Upper lobe of right lung (tissue), 1 donor: Measurements from ENCODE around the gene TMEM61. TPM values are rescaled to one million over a fixed set of nuclear protein-coding genes. Genes with fewer than 3 reads are reported as not detected.

Experiments used
- ATAC-seq: fragments of 200-7000 bp; cut with Tn5 transposase; one replicate; pipeline ENCODE4 v1.9.1; 2020; ENCODE audit warnings: mild to moderate bottlenecking, moderate library complexity
- DNase-seq: peaks from one replicate; pipeline ENCODE4 v3.0.0-alpha.2; 2020
- H3K27ac ChIP-seq: fragments of 200-600 bp; one replicate; pipeline ENCODE4 v1.8.0; 2022
- H3K27me3 ChIP-seq: fragments of 200-600 bp; one replicate; pipeline ENCODE4 v1.8.0; 2022; ENCODE audit warnings: mild to moderate bottlenecking
- H3K36me3 ChIP-seq: fragments of 200-600 bp; one replicate; pipeline ENCODE4 v1.8.0; 2022
- H3K4me1 ChIP-seq: fragments of 200-600 bp; one replicate; pipeline ENCODE4 v1.8.0; 2022
- H3K4me3 ChIP-seq: fragments of 200-600 bp; one replicate; pipeline ENCODE4 v1.8.0; 2022; ENCODE audit warnings: mild to moderate bottlenecking
- H3K9me3 ChIP-seq: fragments of 200-600 bp; one replicate; pipeline ENCODE4 v1.8.0; 2022
- CTCF ChIP-seq: fragments of 200-600 bp; IDR thresholded peaks from one replicate; pipeline ENCODE4 v1.8.0; 2022; ENCODE audit warnings: antibody characterized with exemption
- intact Hi-C: fragments of 100-400 bp; cut with DNase I; formaldehyde crosslinking; loops from one replicate; pipeline ENCODE4 v1.11.0; 2022
- total RNA-seq: library from RNA; stranded (reverse); fragmentation: NEBNext Ultra II Directional; extraction: Animal tissue kit (Norgen Biotek cat#: 25700); gene quantifications from one replicate; pipeline ENCODE4 v1.2.1, GENCODE V29; 2021
- donor health status: DM: no; HTN: yes; CAD: no; lungs with severe emphysema.

The TMEM61 gene
- total RNA-seq, 1 donor from 2014 or later, result 2.3 TPM

GRCh38 chr1:55000110-55001085, 20.0 kb downstream of the TMEM61 start:
- H3K36me3 ChIP-seq, result no peaks in the 10 kb centered on the region
- no peak for TF ChIP-seq CTCF
- H3K27ac ChIP-seq, result no peak overlapping the region
- H3K27me3 ChIP-seq, result peaks cover 50% of the 10 kb centered on the region
- DNase-seq (no peak), ATAC-seq (no peak)
- H3K4me3 ChIP-seq, result no peak overlapping the region
- H3K4me1 ChIP-seq, result no peaks in the 10 kb centered on the region
- no peaks in the 10 kb centered on the region for H3K9me3 ChIP-seq
- intact Hi-C loops, result no loop called here

- no peak for DNase-seq
- no peaks in the 10 kb centered on the region for H3K4me1 ChIP-seq
- no peaks in the 10 kb centered on the region for H3K36me3 ChIP-seq
- no peak overlapping the region for H3K27ac ChIP-seq
- no peak overlapping the region for H3K4me3 ChIP-seq
- H3K9me3 ChIP-seq, result no peaks in the 10 kb centered on the region
- intact Hi-C loops, result no loop called here
- H3K27me3 ChIP-seq, result peaks cover 41% of the 10 kb centered on the region
- TF ChIP-seq CTCF, result no peak
- no peak for ATAC-seq
Measured at GRCh38 chr1:55001311-55001710, 20.9 kb downstream of the TMEM61 start.

- ATAC-seq (no peak), DNase-seq (no peak)
- Histone ChIP-seq H3K4me3 (no peak overlapping the region), H3K36me3 (no peaks in the 10 kb centered on the region), H3K9me3 (no peaks in the 10 kb centered on the region), H3K27me3 (peaks cover 27% of the 10 kb centered on the region), H3K4me1 (no peaks in the 10 kb centered on the region), H3K27ac (no peak overlapping the region)
- no peak for TF ChIP-seq CTCF
- intact Hi-C loops, result no loop called here
Measured at GRCh38 chr1:55002686-55003085, 22.3 kb downstream of the TMEM61 start.

- H3K4me1 ChIP-seq, result no peaks in the 10 kb centered on the region
- no peaks in the 10 kb centered on the region for H3K9me3 ChIP-seq
- intact Hi-C loops, result no loop called here
- H3K27ac ChIP-seq, result no peak overlapping the region
- ATAC-seq, result no peak
- no peak overlapping the region for H3K4me3 ChIP-seq
- DNase-seq, result no peak
- no peaks in the 10 kb centered on the region for H3K36me3 ChIP-seq
- TF ChIP-seq CTCF, result no peak
- peaks cover 7% of the 10 kb centered on the region for H3K27me3 ChIP-seq
Measured at GRCh38 chr1:55005351-55006140, 25.1 kb downstream of the TMEM61 start.

- no peak for TF ChIP-seq CTCF
- H3K4me3 ChIP-seq, result no peak overlapping the region
- no peak for DNase-seq
- peaks cover 3% of the 10 kb centered on the region for H3K27me3 ChIP-seq
- no peaks in the 10 kb centered on the region for H3K36me3 ChIP-seq
- no peaks in the 10 kb centered on the region for H3K9me3 ChIP-seq
- H3K4me1 ChIP-seq, result no peaks in the 10 kb centered on the region
- no peak for ATAC-seq
- no peak overlapping the region for H3K27ac ChIP-seq
- intact Hi-C loops, result no loop called here
Measured at GRCh38 chr1:55006931-55007330, 26.5 kb downstream of the TMEM61 start.
